Measurements from ENCODE around the gene SORBS2.

GRCh38 chr4:185738038-185738552 is 73.9 kb downstream of the SORBS2 start:
- TF ChIP-seq CREB5 (CRISPR knock-in tag; IDR thresholded peaks at IDR 0.05; ENCODE audit: low read depth) (no peak), SNAI2 (CRISPR knock-in tag; IDR thresholded peaks at IDR 0.05) (no peak), ZFP3 (CRISPR knock-in tag; IDR thresholded peaks at IDR 0.05) (no peak), PATZ1 (CRISPR knock-in tag; IDR thresholded peaks at IDR 0.05; ENCODE audit: borderline replicate concordance) (no peak)

All from SK-N-SH treated with all-trans-retinoic acid at 6 μM for 48 hours (cell line).